Trophoblast cell (in vitro differentiated cells and primary cell): ENCODE results near the gene RRBP1.
A peak's percentile ranks its signal among the peaks of the same experiment; 100 is the strongest.
"Not testable (repeated sequence)": the region's sequence is repeated elsewhere in the genome, so short reads cannot be mapped to it uniquely, and the experiment has no call there.

Experiments used
- DNase-seq, 2 donors: peaks; one replicate each; pipeline ENCODE4 v3.0.0-alpha.2; 2016
- H2AFZ ChIP-seq: 2 replicates; pipeline ENCODE4 v1.6.1; 2013; ENCODE audit warnings: low read length, moderate library complexity, mild to moderate bottlenecking; ENCODE audit not compliant: insufficient read depth, poor library complexity
- H2AK5ac ChIP-seq: 2 replicates; pipeline ENCODE4 v1.6.1; 2013; ENCODE audit warnings: mild to moderate bottlenecking, low read length
- H2BK120ac ChIP-seq: 2 replicates; pipeline ENCODE4 v1.6.1; 2013; ENCODE audit warnings: low read length, mild to moderate bottlenecking, moderate library complexity; ENCODE audit not compliant: insufficient read depth, poor library complexity
- H2BK12ac ChIP-seq: 2 replicates; pipeline ENCODE4 v1.6.1; 2013; ENCODE audit warnings: mild to moderate bottlenecking, low read length, moderate library complexity
- H2BK5ac ChIP-seq: 2 replicates; pipeline ENCODE4 v1.6.1; 2013; ENCODE audit warnings: low read length, low read depth, moderate library complexity, mild to moderate bottlenecking; ENCODE audit not compliant: poor library complexity
- H3K14ac ChIP-seq: 2 replicates; pipeline ENCODE4 v1.6.1; 2013; ENCODE audit warnings: mild to moderate bottlenecking, low read length
- H3K18ac ChIP-seq: 2 replicates; pipeline ENCODE4 v1.6.1; 2013; ENCODE audit warnings: mild to moderate bottlenecking, low read length
- H3K23ac ChIP-seq: 2 replicates; pipeline ENCODE4 v1.6.1; 2013; ENCODE audit warnings: low read length
- H3K27ac ChIP-seq: 2 replicates; pipeline ENCODE4 v1.5.1; 2013; ENCODE audit warnings: low read depth, mild to moderate bottlenecking, inconsistent platforms, low read length, moderate library complexity
- H3K27me3 ChIP-seq: 2 replicates; pipeline ENCODE4 v1.6.1; 2013; ENCODE audit warnings: inconsistent platforms, mild to moderate bottlenecking, low read length, moderate library complexity; ENCODE audit not compliant: insufficient read depth
- H3K36me3 ChIP-seq, 2 experiments: 1 replicate in 1 of 2; 2 replicates in 1 of 2; pipeline ENCODE4 v1.6.1; 2013; ENCODE audit warnings: low read length in 2 of 2, mild to moderate bottlenecking in 2 of 2, moderate library complexity in 1 of 2; ENCODE audit not compliant: insufficient read depth in 2 of 2, control insufficient read depth in 1 of 2
- H3K4ac ChIP-seq: 2 replicates; pipeline ENCODE4 v1.6.1; 2013; ENCODE audit warnings: low read depth, mild to moderate bottlenecking, low read length, moderate library complexity
- H3K4me1 ChIP-seq, 2 experiments: 1 replicate in 1 of 2; 2 replicates in 1 of 2; pipeline ENCODE4 v1.6.1; 2013; ENCODE audit warnings: low read length in 2 of 2, mild to moderate bottlenecking in 2 of 2, moderate library complexity in 1 of 2; ENCODE audit not compliant: insufficient read depth in 2 of 2, control insufficient read depth in 1 of 2
- H3K4me2 ChIP-seq: 2 replicates; pipeline ENCODE4 v1.6.1; 2013; ENCODE audit warnings: inconsistent platforms, mild to moderate bottlenecking, low read length, moderate library complexity
- H3K4me3 ChIP-seq: 2 replicates; pipeline ENCODE4 v1.5.1; 2013; ENCODE audit warnings: mild to moderate bottlenecking, low read depth, low read length, inconsistent platforms
- H3K79me1 ChIP-seq: one replicate; pipeline ENCODE4 v1.6.1; 2013; ENCODE audit warnings: low read length
- H3K79me2 ChIP-seq: 2 replicates; pipeline ENCODE4 v1.6.1; 2013; ENCODE audit warnings: low read length, mild to moderate bottlenecking; ENCODE audit not compliant: control insufficient read depth, insufficient read depth, poor library complexity
- H3K9ac ChIP-seq: 2 replicates; pipeline ENCODE4 v1.6.1; 2013; ENCODE audit warnings: mild to moderate bottlenecking, low read length
- H3K9me3 ChIP-seq: 2 replicates; pipeline ENCODE4 v1.6.1; 2013; ENCODE audit warnings: low read depth, mild to moderate bottlenecking, control low read depth, inconsistent platforms, low read length; ENCODE audit not compliant: insufficient read depth
- H4K12ac ChIP-seq: 2 replicates; pipeline ENCODE4 v1.6.1; 2013; ENCODE audit warnings: low read depth, mild to moderate bottlenecking, low read length, moderate library complexity
- H4K8ac ChIP-seq: 2 replicates; pipeline ENCODE4 v1.6.1; 2013; ENCODE audit warnings: low read depth, mild to moderate bottlenecking, low read length, moderate library complexity
- H4K91ac ChIP-seq: one replicate; pipeline ENCODE4 v1.6.1; 2013; ENCODE audit warnings: low read depth, mild to moderate bottlenecking, low read length, moderate library complexity
- WGBS: extraction: QIAGEN DNeasy Blood & Tissue Kit; methylation state at CpG from one replicate; pipeline ENCODE4 v1.1.7; 2013; ENCODE audit warnings: missing lambda C conversion rate; ENCODE audit not compliant: insufficient read length, insufficient coverage; ENCODE audit errors: extremely low coverage; 5-methylcytosine and 5-hydroxymethylcytosine counted together

RRBP1 gene

DNA sequence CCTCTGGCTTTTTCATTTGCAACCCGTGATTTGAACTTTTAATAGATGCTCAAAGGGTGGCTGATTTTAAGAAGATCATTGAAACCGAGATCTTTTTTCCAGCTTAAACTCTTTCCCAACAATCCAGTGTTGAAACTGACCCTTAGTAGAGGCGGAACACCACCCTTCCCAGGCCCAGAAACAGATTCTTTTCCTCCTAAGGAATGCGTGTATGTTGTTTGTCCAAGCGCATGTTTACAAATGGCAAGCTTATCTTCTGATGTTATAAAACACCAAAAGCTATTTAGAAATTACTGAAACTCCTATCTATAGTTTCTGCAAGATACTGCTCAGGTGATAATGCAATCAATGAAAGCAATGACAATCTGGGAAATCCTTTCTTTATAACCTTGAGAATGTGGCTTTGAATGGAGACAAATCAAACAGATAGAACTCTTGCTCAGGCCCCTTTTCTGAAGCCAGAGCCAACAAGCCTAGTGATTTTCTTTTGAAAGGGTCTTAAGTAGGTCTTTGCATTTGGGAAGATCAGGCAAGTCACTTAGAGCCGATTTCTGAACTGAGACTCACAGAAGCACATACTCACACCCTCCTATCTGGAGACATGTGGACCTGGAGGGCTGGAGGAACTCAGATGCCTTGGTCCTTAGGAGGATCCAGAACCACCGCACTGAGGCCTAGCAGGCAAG is 26.8 kb upstream of the RRBP1 start:
- Histone ChIP-seq H3K18ac (no peak overlapping the region), H3K9ac (no peak overlapping the region), H3K27ac (no peak overlapping the region), H3K79me1 (no peaks in the 10 kb centered on the region), H3K9me3 (no peaks in the 10 kb centered on the region), H4K8ac (no peak overlapping the region), H3K4me3 (no peak overlapping the region), H3K79me2 (no peaks in the 10 kb centered on the region), H2AK5ac (no peak overlapping the region), H4K12ac (no peak overlapping the region), H3K4ac (no peak overlapping the region), H3K4me2 (no peak overlapping the region), H2AFZ (no peak overlapping the region), H3K4me1 (no peaks in the 10 kb centered on the region), H2BK12ac (no peak overlapping the region), H4K91ac (no peak overlapping the region), H3K27me3 (no peaks in the 10 kb centered on the region), H3K36me3 (no peaks in the 10 kb centered on the region), H3K14ac (no peak overlapping the region), H2BK5ac (no peak overlapping the region), H2BK120ac (no peak overlapping the region), H3K23ac (no peak overlapping the region)
- DNase-seq, result peak in 1 of 2 donors; percentile 34
- WGBS, result no CpG with 5 or more reads among the region's 7 CpGs

DNA sequence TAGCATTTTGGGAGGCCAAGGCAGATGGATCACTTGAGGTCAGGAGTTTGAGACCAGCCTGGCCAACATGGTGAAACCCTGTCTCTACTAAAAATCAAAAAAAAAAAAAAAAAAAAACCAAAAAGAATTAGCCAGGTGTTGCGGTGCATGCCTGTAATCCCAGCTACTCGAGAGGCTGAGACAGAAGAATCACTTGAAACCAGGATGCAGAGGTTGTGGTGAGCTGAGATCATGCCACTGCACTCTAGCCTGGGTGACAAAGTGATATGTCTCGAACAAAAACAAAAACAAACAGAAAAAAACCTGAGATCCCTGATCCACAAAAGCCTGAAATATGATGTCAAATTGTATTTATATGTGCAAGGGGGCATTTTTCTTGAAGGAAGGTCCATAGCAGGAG is 25.9 kb upstream of the RRBP1 start:
- not testable (repeated sequence) for H3K27ac ChIP-seq, H3K36me3 ChIP-seq, H3K4me1 ChIP-seq, H4K91ac ChIP-seq, H2BK5ac ChIP-seq, H3K4ac ChIP-seq, H3K79me1 ChIP-seq, H3K9me3 ChIP-seq, H2BK12ac ChIP-seq, H2BK120ac ChIP-seq, H3K4me3 ChIP-seq, H3K4me2 ChIP-seq, H3K18ac ChIP-seq, H3K27me3 ChIP-seq, H3K14ac ChIP-seq, H3K23ac ChIP-seq, H4K8ac ChIP-seq, H2AFZ ChIP-seq, H3K9ac ChIP-seq, H3K79me2 ChIP-seq, H2AK5ac ChIP-seq, H4K12ac ChIP-seq, DNase-seq
- WGBS, result no CpG with 5 or more reads among the region's 3 CpGs

GRCh38 chr20:17706632-17707031 is 24.6 kb upstream of the RRBP1 start:
- H4K91ac ChIP-seq, result no peak overlapping the region
- no peak overlapping the region for H2BK12ac ChIP-seq
- no peaks in the 10 kb centered on the region for H3K36me3 ChIP-seq
- H3K9me3 ChIP-seq, result no peaks in the 10 kb centered on the region
- H3K14ac ChIP-seq, result no peak overlapping the region
- no CpG with 5 or more reads among the region's 3 CpGs for WGBS
- H3K79me1 ChIP-seq, result no peaks in the 10 kb centered on the region
- H3K4me2 ChIP-seq, result no peak overlapping the region
- H3K27me3 ChIP-seq, result no peaks in the 10 kb centered on the region
- H3K79me2 ChIP-seq, result no peaks in the 10 kb centered on the region
- no peak overlapping the region for H2AFZ ChIP-seq
- H2BK5ac ChIP-seq, result no peak overlapping the region
- H3K4ac ChIP-seq, result no peak overlapping the region
- H3K4me1 ChIP-seq, result no peaks in the 10 kb centered on the region
- no peak overlapping the region for H3K9ac ChIP-seq
- no peak for DNase-seq
- no peak overlapping the region for H4K8ac ChIP-seq
- no peak overlapping the region for H2AK5ac ChIP-seq
- H3K4me3 ChIP-seq, result no peak overlapping the region
- no peak overlapping the region for H2BK120ac ChIP-seq
- no peak overlapping the region for H3K18ac ChIP-seq
- H4K12ac ChIP-seq, result no peak overlapping the region
- H3K23ac ChIP-seq, result no peak overlapping the region
- H3K27ac ChIP-seq, result no peak overlapping the region

DNA sequence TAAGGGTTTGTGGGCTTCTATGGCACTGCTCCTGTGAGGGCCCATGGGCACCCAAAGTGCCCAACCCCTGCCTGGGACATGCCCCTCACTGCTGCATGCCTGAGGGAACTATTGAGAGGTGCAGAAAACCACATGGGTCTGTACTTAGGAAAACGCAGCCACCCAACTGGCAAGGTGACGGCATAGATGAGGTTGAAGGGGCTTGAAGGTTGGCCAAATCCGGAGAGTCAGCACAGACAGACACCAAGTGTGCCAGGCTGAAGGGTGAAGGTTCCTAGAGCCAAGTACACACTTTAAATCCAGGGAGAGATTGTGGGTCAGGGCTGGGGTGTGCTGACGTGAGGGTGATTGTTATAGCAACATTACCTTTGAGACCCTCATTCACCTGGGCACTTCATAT is 23.9 kb upstream of the RRBP1 start:
- Histone ChIP-seq H4K12ac (no peak overlapping the region), H2AK5ac (no peak overlapping the region), H2BK120ac (no peak overlapping the region), H2AFZ (no peak overlapping the region), H3K4me1 (no peaks in the 10 kb centered on the region), H3K36me3 (no peaks in the 10 kb centered on the region), H3K4me2 (no peak overlapping the region), H3K4me3 (peak overlapping the region; percentile 13), H3K4ac (no peak overlapping the region), H3K14ac (no peak overlapping the region), H3K27ac (no peak overlapping the region), H3K9me3 (no peaks in the 10 kb centered on the region), H2BK12ac (no peak overlapping the region), H4K91ac (no peak overlapping the region), H3K79me2 (no peaks in the 10 kb centered on the region), H3K23ac (no peak overlapping the region), H3K9ac (no peak overlapping the region), H3K18ac (no peak overlapping the region), H3K79me1 (no peaks in the 10 kb centered on the region), H2BK5ac (no peak overlapping the region), H3K27me3 (no peaks in the 10 kb centered on the region), H4K8ac (no peak overlapping the region)
- no peak for DNase-seq
- no CpG with 5 or more reads among the region's 4 CpGs for whole genome bisulfite sequencing
